Ishikawa (cell line): ENCODE results near the gene ZNF341.

Experiments used
- CEBPB ChIP-seq: IDR thresholded peaks from 2 replicates; pipeline ENCODE4 v1.6.1; 2012
- EGR1 ChIP-seq: IDR thresholded peaks from 2 replicates; pipeline ENCODE4 v1.6.1; 2012
- EP300 ChIP-seq: IDR thresholded peaks from 2 replicates; pipeline ENCODE4 v1.6.1; 2012; ENCODE audit warnings: borderline replicate concordance
- TAF1 ChIP-seq: IDR thresholded peaks from 2 replicates; pipeline ENCODE4 v1.6.1; 2012; ENCODE audit warnings: low read depth, mild to moderate bottlenecking
- TCF12 ChIP-seq: IDR thresholded peaks from 2 replicates; pipeline ENCODE4 v1.6.1; 2012; ENCODE audit warnings: low read depth
- TEAD4 ChIP-seq: IDR thresholded peaks from 2 replicates; pipeline ENCODE4 v1.6.1; 2012
- USF1 ChIP-seq: IDR thresholded peaks from 2 replicates; pipeline ENCODE4 v1.6.1; 2012
- TF ChIP-seq, protein P1 (sequence below): IDR thresholded peaks from 2 replicates; pipeline ENCODE4 v1.6.1; 2012; ENCODE audit warnings: low read depth, mild to moderate bottlenecking

GRCh38 chr20:33766686-33767085, 34.9 kb downstream of the ZNF341 start:
- TF ChIP-seq CEBPB (no peak), EP300 (no peak), TEAD4 (no peak), TAF1 (no peak), TCF12 (no peak), USF1 (no peak), EGR1 (no peak)
- TF ChIP-seq, protein P1, sequence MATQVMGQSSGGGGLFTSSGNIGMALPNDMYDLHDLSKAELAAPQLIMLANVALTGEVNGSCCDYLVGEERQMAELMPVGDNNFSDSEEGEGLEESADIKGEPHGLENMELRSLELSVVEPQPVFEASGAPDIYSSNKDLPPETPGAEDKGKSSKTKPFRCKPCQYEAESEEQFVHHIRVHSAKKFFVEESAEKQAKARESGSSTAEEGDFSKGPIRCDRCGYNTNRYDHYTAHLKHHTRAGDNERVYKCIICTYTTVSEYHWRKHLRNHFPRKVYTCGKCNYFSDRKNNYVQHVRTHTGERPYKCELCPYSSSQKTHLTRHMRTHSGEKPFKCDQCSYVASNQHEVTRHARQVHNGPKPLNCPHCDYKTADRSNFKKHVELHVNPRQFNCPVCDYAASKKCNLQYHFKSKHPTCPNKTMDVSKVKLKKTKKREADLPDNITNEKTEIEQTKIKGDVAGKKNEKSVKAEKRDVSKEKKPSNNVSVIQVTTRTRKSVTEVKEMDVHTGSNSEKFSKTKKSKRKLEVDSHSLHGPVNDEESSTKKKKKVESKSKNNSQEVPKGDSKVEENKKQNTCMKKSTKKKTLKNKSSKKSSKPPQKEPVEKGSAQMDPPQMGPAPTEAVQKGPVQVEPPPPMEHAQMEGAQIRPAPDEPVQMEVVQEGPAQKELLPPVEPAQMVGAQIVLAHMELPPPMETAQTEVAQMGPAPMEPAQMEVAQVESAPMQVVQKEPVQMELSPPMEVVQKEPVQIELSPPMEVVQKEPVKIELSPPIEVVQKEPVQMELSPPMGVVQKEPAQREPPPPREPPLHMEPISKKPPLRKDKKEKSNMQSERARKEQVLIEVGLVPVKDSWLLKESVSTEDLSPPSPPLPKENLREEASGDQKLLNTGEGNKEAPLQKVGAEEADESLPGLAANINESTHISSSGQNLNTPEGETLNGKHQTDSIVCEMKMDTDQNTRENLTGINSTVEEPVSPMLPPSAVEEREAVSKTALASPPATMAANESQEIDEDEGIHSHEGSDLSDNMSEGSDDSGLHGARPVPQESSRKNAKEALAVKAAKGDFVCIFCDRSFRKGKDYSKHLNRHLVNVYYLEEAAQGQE: no peak
